NCI-H2227 treated with DMSO at 0.1 percent for 48 hours (cell line): Measurements from ENCODE around the gene THSD7A.
"Not testable (repeated sequence)": the region's sequence is repeated elsewhere in the genome, so short reads cannot be mapped to it uniquely, and the experiment has no call there.

ENCODE experiments used
- DNase-seq: peaks from one replicate; lab custom pipeline; 2025; lab: John Stamatoyannopoulos, UW

THSD7A gene

DNA sequence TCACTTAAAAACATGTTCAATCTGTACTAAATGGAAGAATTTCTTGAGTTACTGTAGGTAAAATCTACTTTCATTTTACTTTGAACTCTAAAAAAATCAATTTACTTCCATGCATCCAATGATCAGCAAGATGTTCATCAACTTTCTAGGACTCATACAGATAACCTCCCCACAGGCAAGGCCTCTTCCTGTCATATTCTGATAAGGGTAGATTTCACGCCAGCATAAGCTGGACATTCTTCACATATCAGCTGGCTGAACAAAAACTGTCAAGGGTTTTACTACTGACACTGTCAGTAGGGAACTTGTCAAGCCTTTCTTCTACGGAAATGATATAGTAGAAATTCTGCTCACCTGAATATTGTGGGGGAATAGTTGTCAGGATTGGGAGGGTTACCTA is 244.9 kb downstream of the THSD7A start:
- DNase-seq: no peak

- DNase-seq: no peak
These were observed 247.5 kb downstream of the THSD7A start for GRCh38 chr7:11584406-11585031.

GRCh38 chr7:11579141-11579540 is 252.9 kb downstream of the THSD7A start:
- no peak for DNase-seq

DNA sequence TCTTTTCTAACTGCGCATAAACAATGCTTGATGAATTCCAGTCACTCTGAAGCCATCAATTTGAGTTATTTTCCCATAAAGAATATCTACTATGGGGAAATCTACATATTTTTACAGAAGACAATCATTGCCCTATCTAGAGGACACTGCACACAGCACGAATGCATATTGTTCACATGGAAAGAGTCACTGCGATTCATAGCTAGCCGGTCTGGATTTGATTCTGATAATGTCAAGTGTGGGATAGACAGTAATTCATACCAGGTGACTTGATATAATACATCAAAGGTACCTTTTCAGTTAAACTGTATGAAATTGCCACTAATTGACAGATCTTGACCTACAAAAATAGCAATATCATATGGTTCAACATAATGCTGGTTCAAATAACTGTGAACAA is 255.7 kb downstream of the THSD7A start:
- DNase-seq: no peak

GRCh38 chr7:11573128-11573750 is 258.8 kb downstream of the THSD7A start:
- DNase-seq: no peak

DNA sequence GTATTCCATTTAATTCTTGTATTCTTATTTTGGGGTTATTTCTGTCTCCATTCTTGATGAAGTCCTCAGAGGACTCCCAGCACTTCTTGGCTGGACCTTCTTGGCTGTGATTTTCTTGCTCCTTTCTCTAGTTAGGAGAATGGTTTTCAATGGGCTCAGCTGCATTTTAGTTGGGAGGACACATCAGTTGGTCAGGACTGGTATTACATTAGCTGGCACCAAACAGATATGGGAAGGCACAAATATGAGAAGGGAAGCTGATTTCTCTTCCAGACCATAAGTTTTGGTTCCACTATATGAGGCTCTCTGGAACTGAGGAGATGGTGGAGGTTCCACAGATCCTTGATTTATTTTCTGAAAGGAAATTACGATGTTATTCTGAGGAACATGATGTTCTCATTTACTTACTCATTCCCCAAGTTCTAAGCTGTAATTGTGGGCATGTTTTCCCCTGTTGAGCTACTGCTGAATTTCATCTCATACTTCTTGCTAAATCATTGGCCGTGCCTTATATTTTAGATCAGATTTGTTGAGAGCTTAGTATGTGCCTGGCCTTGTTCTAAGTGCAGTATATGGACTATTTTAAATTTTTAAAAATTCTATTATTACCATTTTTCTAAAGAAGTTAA is 261.0 kb downstream of the THSD7A start:
- DNase-seq: no peak

DNA sequence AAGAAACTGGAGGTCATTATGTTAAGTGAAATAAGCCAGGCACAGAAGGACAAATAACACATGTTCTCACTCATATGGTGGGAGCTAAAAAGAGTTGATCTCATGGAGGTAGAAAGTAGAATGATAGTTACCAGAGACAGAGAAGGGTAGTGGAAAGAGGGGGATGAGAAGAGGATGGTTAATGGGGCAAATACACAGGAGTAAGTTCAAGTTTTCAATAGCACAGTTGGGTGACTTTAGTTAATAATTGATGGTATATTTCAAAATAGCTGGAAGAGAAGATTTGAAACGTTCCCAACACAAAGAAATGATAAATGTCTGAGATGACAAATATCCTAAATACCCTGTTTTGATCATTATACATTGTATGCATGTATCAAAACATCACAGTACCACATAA is 261.8 kb downstream of the THSD7A start:
- DNase-seq: no peak

GRCh38 chr7:11567571-11567970 is 264.4 kb downstream of the THSD7A start:
- no peak for DNase-seq

GRCh38 chr7:11557627-11558026 is 274.4 kb downstream of the THSD7A start:
- no peak for DNase-seq

GRCh38 chr7:11552676-11553296 is 279.2 kb downstream of the THSD7A start:
- DNase-seq: no peak

GRCh38 chr7:11551470-11551869 is 280.5 kb downstream of the THSD7A start:
- DNase-seq: no peak

GRCh38 chr7:11548532-11548931 is 283.5 kb downstream of the THSD7A start:
- DNase-seq: no peak

GRCh38 chr7:11541330-11541729 is 290.7 kb downstream of the THSD7A start:
- no peak for DNase-seq

GRCh38 chr7:11540271-11540761 is 291.7 kb downstream of the THSD7A start:
- DNase-seq: no peak

- no peak for DNase-seq
These were observed 292.1 kb downstream of the THSD7A start for GRCh38 chr7:11539853-11540252.

DNA sequence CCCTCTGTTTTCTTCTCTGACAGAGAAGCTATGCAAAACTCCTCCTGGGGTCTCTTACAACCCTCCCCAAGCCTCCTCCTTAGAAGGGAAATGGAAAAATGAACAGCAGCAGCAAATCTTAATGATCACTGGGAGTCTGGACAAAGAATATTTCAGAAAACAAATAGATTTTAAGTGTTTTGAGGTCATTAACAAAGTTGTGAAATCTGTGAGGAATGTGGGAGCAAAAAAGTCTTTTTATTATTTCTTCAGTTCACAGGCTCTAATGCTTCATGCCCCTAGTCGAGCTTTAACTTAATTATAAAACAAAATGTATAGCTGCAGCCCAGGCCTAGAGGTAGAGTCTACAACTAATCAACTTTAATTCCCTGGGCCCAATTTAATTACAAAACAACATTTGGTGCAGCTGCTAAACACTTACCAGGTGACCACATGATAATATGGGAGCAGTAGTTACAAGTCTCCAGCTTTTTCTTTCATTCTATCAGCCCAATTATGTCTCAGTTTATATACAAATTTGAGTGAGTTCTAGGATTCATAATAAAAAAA is 293.2 kb downstream of the THSD7A start:
- DNase-seq: no peak

DNA sequence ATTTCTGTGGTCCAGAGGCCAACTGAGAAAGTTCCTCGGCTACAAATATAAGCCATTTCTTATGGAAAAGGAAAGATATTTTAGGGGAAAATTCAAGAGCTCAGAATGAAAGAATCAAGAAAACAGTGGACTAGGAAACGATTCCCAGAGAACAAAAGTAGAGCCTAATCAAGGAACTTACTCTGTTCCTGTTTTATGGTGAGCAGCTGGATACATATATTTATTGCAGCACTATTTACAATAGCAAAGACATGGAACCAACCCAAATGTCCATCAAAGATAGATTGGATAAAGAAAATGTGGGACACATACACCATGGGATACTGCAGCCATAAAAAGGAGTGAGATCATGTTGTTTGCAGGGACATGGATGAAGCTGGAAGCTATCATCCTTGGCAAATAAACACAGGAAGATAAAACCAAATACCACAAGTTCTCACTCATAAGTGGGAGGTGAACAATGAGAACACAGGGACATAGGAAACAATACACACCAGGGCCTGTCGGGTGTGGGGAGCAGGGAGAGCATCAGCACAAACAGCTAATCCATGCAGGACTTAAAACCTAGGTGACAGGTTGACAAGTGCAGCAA is 298.7 kb downstream of the THSD7A start:
- no peak for DNase-seq

DNA sequence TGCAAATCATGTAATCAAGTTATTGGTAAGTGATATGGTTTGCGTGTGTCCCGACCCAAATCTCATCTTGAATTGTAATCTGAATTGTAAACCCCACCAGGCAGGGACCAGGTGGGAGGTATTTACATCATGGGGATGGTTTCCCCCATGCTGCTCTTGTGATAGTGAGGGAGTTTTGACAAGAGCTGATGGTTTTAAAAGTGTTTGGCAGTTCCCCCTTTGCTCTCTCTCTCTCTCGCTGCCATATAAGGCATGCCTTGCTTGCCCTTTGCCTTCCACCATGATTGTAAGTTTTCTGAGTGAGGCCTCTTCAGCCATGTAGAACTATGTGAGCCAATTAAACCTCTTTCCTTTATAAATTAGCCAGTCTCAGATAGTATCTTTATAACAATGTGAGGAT is 302.6 kb downstream of the THSD7A start:
- DNase-seq: no peak

GRCh38 chr7:11527707-11528106 is 304.3 kb downstream of the THSD7A start:
- DNase-seq: no peak

GRCh38 chr7:11524476-11525397 is 307.3 kb downstream of the THSD7A start:
- peak; percentile 28 for DNase-seq

DNA sequence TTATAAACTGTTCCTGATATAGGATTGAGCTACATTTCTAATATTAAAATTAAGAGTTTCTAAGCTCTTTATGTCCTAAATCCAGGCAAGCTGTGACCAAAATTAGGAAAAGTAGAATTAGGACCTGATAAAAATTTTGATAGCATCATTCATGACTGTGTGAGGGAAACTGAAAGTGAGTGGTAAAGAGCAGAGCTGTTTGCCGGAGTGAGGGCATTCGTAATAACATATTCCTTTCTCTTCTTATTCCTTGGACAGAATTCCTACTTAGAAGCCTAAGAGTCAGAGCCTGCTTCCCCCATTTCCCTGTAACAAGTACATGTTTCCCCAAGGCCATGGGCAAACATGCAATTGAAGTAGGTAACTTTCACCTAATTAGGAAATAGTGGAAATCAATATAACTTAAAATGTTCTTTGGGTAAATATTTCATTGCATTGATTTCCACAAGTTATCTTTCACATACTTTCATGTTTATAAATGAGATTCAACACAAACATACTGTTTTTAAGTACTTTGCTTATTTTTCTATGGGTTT is 310.0 kb downstream of the THSD7A start:
- DNase-seq: not testable (repeated sequence)
